Stimulated activated CD8-positive, alpha-beta memory T cell treated with anti-CD3 and anti-CD28 coated beads, Interleukin-7, amount 100 ng/mL, for 24 hours (primary cell): ENCODE results near the gene C12orf43.

Experiments
- DNase-seq: peaks from one replicate; pipeline ENCODE4 v3.0.0-alpha.2; 2020; ENCODE audit warnings: low read depth

Gene C12orf43

DNA sequence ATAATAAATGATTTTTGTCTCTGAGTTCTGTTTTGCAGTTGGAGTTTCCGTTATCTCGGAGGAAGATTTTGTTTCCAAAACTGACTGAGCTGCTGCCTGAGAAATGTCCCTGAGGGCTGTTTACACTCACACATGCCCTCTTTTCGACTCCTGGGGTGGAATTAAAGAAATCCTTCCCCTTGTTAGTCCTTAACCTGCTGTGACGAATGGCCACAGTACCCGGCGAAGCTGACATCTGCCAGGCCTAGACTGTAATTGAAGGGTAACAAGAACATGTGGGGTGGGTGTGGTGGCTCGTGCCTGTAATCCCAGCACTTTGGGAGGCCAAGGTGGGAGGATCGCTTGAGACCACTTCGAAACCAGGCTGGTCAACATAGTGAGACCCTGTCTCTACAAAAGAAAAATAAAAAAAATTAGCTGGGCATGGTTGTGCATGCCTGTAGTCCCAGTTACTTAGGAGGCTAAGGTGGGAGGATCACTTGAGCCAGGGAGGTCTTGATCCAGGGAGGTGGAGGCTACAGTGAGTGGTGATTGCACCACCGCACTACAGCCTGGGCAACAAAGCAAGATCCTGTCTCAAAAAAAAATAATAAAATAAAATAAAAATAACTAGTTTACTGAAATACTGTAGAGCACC is 14.4 kb upstream of the C12orf43 start:
- DNase-seq: no peak

DNA sequence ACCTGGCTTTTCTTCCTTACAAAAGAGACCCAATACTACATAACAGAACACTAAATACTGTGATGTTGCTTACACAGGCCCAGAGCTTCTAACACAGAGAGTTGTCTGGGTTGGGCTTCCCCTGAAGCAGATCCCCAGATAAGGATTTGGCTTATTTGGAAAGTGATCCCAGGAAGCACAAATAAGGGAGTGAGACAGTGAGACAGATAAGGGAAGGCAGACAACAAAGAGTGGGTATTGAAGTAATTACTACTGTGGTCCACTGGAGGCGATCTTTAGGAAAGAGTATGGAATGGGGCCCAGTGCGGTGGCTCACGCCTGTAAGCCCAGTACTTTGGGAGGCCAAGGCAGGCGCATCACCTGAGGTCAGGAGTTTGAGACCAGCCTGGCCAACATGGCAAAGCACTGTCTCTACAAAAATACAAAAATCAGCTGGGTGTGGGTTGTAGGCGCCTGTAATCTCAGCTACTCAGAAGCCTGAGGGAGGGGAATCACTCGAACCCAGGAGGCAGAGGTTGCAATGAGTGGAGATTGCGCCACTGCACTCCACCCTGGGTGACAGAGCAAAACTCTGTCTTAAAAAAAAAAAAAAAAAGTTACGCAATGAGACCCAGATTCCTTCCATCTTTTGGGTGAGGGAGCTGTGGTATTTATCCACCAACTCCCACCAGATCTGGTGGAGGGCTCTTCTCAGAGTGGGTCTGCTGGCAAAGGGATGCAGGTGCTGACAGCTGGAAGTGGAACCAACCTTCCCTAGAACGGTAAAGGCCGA is 10.2 kb upstream of the C12orf43 start:
- DNase-seq: no peak

DNA sequence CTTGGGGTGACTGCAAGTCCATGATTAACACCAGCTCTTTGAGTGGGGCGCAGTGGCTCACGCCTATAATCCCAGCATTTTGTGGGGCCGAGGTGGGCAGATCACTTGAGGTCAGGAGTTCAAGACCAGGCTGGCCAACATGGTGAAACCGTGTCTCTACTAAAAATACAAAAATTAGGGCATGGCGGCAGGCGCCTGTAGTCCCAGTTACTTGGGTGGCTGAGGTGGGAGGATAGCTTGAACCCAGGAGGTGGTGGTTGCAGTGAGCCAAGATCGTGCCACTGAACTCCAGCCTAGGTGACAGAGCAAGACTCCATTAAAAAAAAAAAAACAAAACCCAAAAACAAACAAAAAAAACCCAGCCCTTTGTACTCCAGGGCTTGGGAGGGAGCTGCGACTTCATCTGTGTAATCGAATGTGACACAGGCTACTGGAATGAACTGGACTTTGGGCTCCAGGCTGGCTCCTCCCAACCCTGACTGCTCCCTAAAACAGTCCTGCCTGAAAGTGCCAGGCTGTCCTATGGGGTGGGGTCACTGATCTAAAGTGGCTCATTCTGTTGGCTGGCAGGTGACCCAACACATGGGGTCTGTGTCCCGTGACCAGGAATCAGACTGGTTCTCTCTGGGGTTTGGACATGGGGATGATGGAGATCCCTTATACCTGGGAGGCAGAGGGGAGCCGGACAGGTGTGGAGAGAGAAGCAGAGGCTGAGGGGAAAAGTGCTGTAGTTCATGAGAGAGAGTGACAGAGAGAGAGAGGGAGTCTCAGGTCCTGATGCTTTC is 9.3 kb upstream of the C12orf43 start:
- DNase-seq: no peak

DNA sequence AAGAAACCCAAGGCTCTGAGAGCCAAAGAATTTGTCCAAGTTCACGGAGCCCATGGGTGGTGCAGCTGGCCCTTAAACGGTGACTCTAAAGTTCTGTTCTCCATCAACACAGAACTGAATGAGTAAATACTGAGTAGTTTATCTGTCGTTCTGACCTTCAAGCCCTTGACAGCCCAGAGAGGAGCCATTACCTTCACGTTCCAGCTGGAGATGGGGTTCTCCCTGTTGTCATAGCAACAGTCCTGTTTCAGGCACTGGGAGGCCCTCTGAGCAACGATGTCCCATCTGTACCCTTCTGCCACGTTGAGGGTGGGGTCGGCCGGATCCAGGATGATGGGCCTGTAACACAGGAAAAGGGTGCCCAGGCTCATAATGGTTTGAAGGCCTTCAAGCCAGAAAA is 7.5 kb upstream of the C12orf43 start:
- DNase-seq: no peak

DNA sequence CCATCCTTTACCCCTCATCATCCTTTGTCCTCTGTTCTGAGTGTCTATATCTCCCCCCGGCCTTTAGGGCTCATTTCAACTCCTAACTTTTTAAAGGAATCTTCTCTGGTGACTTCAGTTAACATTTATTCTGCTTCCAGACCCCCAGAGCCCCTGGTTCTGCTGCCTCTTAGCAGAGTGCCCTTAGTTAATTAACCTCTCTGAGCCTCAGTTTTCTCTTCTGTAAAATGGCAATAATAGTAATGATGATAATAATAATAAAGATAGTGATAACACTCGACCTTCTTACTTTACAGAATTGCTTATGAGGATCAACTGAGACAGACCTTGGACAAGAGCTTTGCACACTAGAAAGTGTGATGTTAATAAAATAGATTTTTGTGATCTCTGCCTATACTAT is 6.4 kb upstream of the C12orf43 start:
- no peak for DNase-seq

DNA sequence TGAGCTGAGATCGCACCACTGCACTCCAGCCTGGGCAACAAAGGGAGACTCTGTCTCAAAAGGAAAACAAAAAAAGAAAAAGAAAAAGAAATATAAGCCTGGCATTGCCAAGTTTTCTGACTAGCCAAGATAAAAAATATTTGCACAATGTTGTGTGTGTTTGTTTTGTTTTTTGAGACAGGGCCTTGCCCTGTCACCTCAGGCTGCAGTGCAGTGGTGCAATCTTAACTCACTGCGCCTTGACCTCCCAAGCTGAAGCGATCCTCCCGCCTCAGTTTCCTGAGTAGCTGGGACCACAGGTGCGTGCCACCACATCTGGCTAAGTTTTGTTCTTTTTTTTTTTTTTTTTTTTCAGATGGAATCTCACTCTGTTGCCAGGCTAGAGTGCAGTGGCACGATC is 5.5 kb upstream of the C12orf43 start:
- DNase-seq: no peak

DNA sequence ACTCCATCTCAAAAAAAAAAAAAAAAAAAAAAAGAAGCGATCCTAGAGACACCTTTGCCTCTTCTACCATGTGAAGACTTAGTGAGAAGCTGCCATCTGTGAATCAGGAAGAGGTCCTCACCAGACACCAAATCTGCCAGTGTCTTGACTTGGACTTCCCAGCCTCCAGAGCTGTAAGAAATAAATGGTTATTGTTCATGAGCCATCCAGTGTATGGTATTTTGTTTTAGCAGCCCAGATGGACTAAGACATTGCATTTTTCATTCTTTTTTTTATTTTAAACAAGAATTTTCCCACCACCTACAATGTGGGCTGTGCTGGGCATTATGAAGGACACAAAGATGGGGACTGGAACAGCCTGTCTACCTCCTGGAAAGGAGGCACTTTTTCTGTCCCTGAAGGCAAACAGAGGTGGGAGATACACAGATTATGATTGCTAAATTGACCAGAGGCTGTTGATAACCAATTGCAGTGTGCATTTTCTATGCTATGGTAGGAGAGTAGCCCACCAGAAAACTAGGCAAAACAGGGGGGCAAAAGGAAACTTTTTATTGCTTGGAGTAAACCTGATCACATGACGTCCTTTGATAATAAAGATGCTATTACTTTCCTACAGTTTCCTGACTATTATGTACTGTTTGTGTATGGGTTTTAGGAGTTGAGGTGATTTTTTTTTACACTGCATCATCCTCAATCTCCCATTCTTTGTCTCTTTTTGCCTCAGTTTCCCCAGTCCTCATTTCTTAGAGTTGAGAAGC is 2.8 kb upstream of the C12orf43 start:
- DNase-seq: no peak

DNA sequence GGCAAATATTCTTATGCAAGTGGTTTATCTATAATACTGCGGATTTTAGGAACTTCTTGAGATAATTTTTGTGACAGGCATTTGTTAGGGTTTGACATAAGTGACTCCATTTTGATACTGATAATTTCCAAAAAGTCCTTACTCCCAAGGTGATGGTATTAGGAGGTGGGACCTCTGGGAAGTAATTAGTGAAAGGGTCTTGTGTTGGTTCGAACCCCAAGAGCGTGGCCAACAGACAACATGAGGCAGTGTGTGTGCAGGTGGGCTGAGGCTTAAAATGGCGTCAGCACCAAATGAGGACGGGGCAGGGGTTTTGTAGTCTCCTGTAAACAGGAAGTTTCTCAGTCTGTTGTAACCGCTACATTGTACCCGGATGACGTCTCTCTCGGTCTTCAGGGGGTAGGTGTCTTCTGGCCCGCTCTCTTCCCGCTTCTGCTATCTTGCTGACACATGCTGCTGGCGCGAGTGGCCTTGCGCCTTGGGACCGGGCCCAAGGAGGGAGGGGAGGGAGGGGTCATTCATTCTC is 1.7 kb upstream of the C12orf43 start:
- DNase-seq: no peak

DNA sequence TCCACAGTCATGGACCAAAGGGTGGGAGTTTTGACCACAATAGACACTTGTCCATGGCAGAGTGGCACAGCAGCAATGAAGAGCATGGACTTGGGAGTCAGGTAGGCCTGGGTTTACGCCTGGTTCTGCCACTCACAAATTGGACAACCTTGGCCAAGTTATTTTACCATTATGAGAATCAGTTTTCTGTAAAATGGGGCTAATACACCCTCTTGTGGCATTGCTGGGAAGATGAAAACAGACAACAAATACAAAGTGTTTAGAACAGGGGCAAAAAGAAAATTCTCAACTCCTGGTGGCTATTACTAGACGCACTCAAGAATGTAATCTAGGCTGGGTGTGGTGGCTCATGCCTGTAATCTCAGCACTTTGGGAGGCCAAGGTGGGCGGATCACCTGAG is 2.6 kb downstream of the C12orf43 start:
- no peak for DNase-seq

DNA sequence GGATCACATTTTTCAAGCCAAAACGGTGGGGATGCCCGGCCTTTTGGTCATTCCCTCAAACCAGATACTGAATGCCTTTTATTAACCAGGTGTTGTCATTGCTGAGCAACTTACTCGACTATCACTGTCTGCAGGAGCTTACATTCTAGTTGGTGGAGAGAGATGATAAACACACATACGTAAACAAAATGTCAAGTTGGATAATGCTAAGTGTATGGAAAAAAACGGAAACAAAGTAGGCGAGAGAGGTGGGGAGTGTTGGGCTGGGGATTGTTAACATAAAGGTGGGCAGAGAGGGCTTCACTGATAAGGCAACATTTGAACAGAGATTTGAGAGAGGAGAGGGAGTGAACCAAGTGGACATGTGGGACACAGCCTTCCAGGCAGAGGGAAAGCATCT is 4.5 kb downstream of the C12orf43 start:
- DNase-seq: no peak

DNA sequence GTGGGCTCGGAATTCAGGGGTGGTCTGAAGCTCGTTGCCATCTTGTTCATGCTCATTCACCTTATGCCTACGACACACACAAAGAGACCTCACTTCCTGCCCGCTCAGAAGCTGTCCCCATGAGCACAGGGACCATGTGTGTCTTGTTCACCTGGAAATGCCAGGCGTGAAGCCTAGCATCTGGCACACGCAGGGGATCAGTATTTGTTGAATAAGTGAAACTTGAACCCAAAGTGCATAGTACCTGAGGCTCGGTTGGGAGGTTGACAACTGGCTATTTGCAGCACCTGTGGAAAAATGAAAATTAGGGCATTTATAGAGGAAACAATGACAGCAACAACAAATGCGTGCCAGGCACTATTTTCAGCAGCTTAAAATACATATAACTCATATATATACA is 5.4 kb downstream of the C12orf43 start:
- DNase-seq: no peak

DNA sequence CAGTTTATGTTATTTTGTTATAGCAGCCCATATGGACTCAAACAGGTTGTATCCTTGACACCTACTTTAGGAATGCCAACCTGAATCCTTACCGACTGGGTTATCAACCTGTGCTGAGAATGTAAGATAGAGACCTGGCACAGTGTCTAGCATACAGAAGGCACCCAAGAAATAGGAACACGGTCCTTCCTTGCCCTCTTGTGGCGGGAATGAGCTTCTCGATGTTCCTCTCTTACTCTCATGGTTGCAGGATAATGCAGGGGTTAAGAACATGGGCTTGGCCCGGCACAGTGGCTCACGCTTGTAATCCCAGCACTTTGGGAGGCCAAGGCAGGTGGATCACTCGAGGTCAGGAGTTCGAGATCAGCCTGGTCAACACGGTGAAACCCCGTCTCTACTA is 6.5 kb downstream of the C12orf43 start:
- no peak for DNase-seq

DNA sequence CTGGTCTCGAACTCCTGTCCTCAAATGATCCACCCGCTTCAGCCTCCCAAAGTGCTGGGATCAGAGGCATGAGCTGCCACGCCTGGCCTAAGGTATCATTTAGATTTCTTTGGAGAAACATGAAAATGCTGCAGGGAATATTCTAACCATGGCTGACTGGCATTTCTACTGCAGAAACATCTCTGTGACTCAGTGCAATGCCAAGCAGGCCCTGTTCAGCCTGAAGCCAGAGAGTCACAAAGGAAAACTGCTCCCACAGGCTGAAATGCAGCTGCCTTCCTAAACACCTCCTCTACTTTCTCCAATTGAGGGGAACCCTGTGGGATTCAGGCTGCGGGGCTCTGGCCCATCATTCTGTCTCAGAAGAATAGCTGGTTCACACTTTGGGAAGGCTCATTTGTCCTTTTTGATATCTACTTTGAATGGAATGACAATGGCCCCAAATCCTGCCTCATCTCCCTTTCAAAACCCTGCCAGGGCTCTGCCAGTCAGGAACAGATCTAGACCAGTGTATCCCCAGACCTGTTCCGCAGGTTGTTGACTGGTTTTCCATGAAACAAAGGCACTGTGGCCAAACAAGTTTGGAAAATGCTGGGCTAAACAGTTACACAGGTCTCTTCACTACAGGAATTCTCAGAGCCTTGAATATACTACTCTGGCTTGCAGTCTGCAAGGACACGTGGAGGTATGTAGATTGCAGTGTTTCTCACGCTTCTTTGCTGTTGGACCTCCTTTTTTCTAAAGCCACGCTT is 7.8 kb downstream of the C12orf43 start:
- DNase-seq: no peak

DNA sequence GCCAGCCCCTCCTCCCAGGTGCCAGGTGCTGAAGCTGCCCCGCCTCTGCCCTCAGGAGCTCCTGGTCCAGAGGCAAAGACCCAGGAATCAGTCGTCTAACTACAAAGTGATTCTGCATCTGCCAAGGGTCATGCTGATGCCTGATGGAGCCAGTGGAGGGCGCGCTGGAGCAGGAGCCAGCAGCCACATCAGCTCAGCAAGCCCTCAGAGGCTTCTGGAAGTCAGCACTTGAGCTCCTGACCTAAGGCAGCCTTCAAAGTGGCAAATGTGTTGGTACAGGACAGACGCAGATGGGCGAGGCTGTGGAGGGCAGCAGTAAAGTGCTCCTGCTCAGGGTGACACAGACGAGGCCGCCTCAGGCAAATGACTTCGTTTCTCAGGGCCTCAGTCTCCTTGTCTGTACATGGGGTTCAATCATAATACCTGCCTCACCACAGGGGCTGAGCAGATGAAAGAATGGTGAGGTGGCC is 10.9 kb downstream of the C12orf43 start:
- DNase-seq: peak; percentile 10

DNA sequence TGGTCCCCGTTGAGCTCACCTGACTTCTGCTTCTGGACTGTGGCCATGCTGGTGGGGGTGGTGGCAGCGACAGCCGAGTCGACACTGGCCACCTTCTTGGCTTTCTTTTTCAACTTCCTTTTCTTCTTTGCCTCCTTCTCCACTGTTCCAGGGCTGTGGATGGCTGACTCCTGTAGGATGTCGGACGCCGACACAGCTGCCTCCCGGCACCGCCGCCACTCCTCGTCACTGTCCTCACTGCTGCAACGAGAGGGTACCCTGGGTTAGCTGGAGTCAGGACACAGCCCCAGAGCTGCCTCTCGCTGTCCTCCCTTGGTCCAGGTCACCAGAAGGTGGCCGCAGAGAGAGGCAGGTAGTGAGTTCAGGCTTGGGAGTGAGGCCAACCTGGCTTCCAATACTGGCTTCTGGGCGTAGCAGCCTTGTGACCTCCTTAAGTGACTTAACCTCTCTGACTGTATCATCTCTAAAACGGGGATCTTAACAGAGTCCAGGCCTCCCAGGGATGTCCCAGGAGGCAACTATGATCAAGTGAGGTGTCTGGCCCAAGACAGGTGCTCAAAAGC is 12.0 kb downstream of the C12orf43 start:
- DNase-seq: no peak

DNA sequence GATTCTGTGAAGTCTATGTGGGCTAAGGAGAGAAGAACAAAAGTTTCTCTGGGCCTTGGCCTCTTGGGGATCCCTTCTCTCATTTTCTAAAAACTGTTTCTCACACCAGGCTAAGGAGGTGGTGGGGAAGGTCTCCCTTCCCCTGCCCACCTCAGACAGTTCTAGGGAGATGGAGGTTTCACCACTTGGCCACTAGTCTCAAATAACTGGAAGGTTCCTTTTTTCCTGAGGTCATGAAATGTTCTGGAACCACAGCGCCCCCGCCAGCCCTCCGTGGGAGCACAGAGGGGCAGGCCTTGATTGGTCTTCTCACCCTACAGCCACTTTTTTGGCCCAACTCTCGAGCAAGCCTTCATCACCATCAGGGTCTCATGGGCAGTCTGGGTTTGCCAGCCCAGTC is 12.6 kb downstream of the C12orf43 start:
- no peak for DNase-seq

DNA sequence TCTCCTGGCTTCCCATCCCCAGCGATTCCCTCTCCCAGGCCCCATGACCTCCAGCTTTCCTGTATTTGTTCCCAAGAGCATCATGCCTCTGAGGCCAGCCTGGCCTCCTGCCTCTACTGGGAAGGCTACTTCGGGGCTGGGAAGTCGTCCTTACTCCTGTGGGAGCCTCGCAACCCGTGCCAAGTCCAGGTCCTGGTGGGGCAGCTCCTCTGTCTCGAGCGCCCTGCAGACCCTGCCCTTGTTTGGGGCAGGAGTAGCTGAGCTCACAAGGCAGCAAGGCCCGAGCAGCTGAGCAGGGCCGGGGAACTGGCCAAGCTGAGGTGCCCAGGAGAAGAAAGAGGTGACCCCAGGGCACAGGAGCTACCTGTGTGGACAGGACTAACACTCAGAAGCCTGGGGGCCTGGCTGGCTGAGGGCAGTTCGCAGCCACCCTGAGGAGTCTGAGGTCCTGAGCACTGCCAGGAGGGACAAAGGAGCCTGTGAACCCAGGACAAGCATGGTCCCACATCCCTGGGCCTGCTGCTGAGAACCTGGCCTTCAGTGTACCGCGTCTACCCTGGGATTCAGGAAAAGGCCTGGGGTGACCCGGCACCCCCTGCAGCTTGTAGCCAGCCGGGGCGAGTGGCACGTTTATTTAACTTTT is 14.3 kb downstream of the C12orf43 start:
- no peak for DNase-seq

DNA sequence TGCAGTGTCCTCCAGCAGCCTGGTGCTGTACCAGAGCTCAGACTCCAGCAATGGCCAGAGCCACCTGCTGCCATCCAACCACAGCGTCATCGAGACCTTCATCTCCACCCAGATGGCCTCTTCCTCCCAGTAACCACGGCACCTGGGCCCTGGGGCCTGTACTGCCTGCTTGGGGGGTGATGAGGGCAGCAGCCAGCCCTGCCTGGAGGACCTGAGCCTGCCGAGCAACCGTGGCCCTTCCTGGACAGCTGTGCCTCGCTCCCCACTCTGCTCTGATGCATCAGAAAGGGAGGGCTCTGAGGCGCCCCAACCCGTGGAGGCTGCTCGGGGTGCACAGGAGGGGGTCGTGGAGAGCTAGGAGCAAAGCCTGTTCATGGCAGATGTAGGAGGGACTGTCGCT is 15.2 kb downstream of the C12orf43 start:
- no peak for DNase-seq

DNA sequence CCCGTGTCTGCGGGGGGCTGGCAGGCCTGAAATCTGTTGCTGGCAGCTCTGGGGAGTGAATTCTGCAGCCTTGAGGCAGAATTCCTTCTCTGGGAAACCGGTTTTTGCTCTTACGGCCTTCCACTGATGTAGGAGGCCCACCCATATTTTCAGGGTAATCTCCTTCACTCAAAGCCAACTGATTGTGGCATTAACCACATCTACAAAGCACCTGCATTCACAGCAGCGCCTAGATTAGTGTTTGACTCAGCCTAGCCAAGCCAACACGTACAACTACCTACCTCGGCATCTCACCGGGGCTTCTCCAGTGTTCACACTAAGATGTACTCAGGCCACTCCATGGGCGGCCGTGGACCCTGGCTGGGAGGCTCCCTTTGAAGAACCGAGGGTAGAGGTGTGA is 15.8 kb downstream of the C12orf43 start:
- no peak for DNase-seq
